Epithelial cell of prostate (primary cell): ENCODE measurements around the gene SMG6.
"Not testable (repeated sequence)": the region's sequence is repeated elsewhere in the genome, so short reads cannot be mapped to it uniquely, and the experiment has no call there.

Experiments
- DNase-seq: peaks from one replicate; pipeline ENCODE4 v3.0.0-alpha.2; 2011; ENCODE audit warnings: low read depth, low spot score
- H3K27ac ChIP-seq: fragments of 450-650 bp; 2 replicates; pipeline ENCODE4 v1.5.1; 2017; ENCODE audit warnings: mild to moderate bottlenecking

The SMG6 gene

DNA sequence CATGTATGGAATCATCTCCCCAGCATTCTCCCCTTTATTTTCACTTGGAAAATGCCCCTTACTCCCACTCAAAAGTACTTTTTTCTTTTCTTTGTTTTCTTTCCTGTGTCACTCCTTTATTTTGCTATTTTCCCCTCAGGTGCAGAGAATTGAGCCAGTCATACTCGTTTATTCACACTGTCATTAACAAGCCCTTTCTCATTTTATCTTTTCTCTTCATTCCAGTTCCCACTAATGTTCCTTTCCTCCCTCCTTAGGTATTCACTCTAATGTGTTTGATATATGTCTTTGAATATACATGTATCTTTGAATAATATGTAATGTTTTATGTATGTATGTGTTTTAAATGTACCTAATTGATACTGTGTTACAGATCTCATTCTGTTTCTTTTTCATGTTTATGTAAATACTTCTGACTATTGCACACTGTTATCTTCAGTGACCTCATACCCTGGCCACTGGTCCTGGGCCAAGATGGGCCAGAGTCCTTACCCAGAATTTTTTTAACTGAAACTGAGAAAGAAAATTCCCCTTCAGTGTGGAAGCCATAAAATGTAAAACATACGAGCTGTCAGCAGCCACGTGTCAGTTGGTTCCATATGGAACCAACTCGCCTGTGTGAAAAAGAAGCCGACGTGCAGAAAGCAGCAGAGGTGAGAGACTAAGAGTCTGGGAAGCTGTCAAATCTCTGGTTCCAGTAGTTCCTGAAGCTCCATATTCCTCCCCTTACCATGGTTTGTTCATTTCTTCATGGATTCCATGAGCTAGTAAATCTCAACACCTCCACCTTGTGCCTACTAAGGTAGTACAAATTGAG is 6.0 kb upstream of the SMG6 start:
- DNase-seq = no peak
- H3K27ac ChIP-seq = no peak overlapping the region

DNA sequence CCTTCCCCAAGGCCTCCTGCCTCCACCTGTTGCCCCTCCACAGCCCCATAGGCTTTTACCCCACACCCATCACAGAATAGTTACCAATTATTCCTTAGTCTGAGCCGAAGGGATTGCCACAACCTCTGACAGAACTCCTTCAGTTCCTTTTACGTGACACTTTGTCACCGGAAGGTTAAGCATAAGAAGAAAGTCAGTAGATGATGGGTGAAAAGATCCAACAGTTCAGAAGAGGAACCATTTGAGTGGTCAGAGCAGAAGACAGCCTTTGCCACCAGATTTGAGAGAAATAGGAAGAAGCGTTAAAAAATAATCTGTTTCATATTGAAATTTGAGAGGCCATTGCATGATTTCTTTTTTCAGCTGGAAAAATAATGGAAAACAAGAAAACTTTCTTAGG is 1.3 kb upstream of the SMG6 start:
- no peak for DNase-seq
- no peak overlapping the region for H3K27ac ChIP-seq

DNA sequence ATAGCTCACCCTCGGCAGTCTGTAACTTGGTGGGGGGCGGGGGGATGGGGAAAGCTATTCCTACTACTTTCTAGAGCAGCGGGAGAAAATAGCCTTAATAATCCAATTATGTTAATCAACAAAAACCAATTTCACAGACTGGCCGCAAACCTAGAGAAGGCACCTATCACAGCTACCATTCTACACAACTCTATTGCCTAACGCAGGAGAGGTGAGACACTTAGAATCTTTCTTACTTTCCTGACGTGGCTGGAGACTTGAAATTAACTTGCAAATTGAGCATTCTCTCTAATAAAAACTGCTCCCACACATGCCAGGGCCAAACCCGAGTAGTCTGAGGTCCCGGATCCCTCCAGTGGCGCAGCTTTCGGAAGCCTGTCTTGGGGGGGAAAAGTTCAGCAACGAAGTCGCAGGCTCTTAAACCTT is 794 bp downstream of the SMG6 start:
- peak overlapping the region; percentile 87 for H3K27ac ChIP-seq
- no peak for DNase-seq

DNA sequence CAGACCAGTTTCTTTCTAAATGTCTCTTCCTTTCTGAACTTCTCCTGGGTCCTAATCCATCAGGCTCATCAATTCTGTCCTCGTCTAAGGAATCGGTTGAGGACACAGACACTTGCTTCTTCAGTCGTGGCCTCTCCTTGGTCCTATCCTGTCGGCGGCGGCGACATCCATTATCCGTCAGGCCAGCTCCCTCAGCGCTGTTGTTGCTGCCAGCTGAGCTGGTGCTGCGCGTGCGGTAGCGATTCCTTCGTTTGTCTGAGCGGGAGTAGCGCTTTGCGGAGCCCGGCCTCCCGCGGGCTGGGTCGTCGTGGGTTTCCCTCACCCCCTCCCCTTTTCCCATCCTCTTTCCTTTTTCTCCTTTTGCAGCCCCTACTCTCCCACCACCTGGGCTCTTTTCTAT is 3.8 kb downstream of the SMG6 start:
- H3K27ac ChIP-seq = no peak overlapping the region
- DNase-seq = no peak

DNA sequence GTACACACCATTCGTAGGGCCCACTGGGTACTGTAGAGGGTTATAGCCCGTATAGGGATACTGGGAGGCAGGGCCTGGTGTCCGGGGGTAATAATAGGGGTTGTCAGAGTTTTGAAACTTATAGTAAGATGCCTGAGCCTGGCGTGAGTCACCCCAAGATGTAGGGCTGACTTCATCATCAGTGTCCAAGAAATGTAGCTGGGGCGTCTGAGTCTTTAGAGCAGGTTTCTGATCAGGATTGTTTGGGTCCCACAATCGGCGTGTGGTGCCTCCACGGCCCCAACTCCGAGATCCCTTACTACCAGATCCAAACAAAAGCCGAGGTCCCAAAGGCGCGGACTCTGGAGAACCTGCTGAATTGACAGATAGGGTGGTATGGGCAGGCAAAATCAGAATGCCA is 4.4 kb downstream of the SMG6 start:
- DNase-seq = no peak
- no peak overlapping the region for H3K27ac ChIP-seq

DNA sequence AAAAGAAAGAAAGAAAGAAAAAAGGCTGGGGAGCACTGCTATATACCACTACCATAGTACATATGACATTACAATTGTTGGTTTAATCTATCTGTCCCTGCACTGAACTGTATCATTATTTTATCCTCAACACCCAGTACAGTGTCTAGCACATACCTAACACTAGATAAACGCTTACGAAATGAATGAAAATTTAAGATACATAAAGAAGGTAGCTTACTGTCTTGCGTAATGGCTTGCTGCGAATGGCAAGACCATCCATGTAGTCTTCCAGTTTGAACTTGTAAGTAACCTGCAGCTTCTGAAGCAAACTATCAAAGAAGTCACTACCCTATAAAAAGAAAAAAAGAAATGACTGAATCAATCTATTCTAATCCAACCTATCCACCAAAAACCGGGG is 6.6 kb downstream of the SMG6 start:
- DNase-seq = no peak
- no peak overlapping the region for H3K27ac ChIP-seq

DNA sequence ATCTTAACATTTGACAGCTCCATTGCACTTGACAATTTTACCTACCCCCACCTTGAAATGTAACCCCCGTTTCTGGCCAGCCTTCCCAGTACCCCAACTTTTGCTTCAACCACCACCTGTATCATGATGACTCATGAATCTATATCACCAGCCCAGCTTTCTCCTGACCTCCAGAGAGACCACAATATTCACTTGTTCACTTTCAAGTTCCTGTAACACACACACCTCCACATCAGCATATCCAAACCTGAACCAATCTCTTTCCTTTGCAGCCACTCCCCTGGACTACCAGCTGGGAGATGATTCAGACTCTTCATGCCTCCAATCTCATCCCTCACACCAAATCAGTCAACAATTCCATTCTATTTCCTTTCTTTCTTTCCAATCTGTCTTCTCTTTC is 8.0 kb downstream of the SMG6 start:
- no peak overlapping the region for H3K27ac ChIP-seq
- peak; percentile 8 for DNase-seq

DNA sequence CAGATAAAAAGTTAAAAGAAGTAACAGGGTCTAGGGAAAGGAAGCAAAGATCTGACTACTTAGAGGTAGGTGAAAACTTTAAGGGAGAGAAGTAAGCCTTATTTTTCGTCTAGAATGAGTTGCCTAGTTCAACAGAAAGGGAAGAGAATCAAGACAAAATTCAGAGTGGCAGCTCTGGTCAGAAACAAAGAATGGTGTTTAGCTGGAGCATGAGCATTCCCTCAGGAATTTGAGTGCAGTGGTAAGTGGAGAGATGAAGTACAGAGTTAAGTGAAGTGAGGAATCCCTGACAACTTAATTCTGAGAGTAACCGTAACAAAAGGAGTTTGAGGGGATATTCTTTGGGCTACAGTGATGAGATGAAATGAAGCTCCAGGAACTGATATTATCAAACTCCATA is 11.5 kb downstream of the SMG6 start:
- DNase-seq = no peak

DNA sequence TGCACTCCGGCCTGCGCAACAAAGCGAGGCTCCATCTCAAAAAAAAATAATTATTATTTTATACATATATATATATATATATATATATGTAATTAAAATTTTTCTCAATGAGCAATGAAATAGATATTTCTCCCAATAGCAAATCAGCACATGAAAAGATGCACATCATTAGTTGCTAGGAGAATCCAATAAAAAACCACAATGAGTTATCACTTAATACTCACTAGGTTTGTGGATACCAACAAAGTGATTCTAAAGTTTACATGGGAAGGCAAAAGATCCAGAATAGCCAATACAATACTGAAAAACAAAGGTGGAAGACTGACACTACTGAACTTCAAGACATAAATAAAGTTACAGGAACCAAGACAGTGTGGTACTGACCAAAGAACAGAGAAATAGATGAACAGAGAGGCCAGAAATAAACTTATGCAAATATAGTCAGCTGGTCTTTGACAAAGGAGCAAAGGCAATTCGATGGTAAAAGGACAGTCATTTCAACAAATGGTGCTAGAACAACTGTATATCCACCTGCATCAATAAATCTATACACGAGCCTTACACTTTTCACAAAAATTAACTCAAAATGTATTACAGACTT is 13.6 kb downstream of the SMG6 start:
- H3K27ac ChIP-seq = no peak overlapping the region
- no peak for DNase-seq

More for the DNA sequence above, 11.5 kb downstream of the SMG6 start:
- H3K27ac ChIP-seq = no peak overlapping the region

DNA sequence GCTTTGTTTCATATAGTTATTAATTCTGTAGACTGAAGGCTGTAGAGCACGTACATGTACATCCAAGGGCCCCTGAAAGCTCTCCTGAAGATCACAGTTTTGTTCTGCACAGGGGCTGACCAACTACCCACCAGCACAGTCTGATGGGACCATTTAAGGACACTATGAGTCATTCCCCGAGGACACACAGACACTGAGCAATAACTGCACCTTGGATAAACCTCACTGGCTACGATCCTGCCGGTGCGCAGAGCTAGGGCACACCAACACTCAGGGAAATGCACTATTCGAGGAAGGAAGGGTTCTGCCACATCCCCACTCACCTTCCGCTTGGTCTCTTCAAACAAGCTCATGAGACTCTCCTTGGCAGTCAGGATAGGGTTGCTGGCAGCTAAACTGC is 20.3 kb downstream of the SMG6 start:
- peak overlapping the region; percentile 55 for H3K27ac ChIP-seq

DNA sequence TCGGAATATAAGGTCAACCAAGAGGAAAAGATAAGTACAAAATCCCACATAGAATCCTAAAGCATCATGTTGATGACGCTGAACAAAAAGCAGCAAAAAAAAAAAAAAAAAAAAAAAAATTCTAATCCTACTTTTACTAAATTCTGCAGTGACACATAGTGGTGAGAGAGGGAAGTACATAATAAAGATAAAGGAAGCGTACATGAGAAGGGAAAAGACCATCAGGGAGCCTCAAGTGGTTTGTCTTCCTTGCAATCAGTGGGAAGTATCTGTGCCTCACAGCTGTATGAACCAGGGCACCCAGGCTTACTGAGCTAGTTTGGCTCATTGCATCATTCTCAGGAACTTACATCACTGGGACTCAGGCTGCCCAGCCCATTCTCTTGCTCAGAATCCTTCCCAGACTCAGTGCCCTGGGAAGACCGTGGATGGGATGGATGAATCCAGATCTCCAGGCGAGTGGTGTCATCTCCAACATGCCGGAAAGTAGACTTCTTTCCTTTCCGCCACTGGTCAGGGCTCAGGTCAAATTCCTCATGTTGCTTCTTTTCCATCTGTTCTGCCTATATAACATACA is 21.2 kb downstream of the SMG6 start:
- no peak for DNase-seq
- peak overlapping the region; percentile 55 for H3K27ac ChIP-seq

More for the DNA sequence above, 20.3 kb downstream of the SMG6 start:
- no peak for DNase-seq

DNA sequence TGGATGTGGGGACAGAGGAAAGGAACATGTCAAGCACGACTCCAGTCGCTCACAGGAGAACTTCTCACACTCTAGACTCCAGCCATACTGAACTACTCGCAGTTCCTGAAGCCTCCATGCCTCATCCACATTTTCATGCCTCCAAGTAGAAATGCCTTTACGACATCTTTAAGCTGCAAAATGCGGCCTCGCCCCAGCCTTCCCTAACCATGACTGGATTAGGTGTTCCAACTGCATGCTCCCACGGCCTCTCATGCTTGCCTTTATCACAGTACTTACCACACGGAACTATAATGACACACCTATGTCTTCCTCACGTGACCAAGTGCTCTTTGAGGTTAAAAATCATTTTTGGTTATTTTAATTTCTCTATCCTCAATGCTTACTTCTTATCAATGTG is 23.9 kb downstream of the SMG6 start:
- DNase-seq = no peak
- H3K27ac ChIP-seq = no peak overlapping the region

DNA sequence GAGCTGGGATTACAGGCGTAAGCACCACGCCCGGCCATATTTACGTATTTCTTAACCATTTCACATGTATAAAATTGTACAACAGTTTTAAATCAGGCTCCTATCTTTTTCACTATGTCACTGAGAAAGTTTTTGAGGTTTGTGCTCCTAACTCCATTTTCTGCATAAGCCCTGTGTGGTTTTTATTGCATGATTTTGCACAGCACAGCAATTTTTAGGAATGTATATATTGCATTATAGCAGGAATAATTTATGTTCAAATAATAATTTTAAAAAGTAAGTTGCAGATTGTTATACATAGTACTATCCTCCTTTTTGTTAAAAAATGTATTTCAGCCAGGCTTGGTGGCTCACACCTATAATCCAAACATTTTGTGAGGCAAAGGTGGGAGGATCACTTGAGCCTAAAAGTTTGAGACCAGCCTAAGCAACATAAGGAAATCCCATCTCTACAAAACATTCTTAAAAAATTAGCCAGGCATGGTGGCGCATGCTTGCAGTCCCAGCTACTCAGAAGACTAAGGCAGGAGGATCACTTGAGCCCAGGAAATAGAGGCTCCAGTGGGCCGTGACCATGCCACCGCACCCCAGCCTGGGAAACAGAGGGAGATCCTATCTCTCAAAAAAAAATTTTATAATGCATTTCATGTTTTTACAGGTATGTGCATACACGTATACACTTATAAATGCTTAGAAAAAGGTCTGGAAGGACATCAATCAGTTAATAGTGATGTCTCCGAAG is 26.0 kb downstream of the SMG6 start:
- no peak overlapping the region for H3K27ac ChIP-seq
- DNase-seq = no peak

DNA sequence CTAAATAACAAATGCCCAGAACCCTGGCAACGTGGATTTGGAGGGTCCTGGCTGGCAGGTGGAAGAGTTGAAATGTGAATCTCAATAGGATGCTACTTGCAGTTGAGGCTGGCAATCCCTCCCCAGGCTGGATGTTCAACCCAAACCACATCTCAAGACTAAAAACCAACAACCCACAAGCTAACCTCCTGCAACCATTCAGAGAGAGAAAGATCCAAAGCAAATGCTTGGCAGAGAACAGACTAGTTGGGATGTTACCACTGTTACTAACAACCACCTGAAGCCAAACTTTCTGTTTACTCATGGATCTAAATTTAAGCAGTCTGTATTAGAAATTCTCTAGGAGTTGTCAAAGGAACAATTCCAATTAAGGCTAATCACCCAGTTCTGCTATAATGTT is 27.9 kb downstream of the SMG6 start:
- no peak overlapping the region for H3K27ac ChIP-seq
- no peak for DNase-seq

DNA sequence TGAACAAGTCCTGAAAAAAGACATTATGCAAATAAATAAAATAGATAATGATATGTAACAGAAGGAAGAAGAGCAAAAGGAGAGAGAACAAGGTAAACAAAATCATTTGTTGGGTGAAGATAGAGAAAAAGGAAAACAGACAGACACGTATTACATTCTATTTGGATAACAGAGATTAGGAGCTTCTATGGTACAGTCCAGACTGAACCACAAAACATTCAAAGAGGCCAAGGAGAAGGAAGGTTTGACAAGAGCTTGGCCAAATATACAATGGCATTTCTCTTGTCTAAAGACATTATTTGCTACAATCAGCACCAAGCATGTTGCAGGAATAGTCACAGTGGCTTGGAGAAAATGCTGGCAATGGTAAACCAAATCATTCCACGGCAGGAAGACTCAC is 29.2 kb downstream of the SMG6 start:
- no peak for DNase-seq
- no peak overlapping the region for H3K27ac ChIP-seq

DNA sequence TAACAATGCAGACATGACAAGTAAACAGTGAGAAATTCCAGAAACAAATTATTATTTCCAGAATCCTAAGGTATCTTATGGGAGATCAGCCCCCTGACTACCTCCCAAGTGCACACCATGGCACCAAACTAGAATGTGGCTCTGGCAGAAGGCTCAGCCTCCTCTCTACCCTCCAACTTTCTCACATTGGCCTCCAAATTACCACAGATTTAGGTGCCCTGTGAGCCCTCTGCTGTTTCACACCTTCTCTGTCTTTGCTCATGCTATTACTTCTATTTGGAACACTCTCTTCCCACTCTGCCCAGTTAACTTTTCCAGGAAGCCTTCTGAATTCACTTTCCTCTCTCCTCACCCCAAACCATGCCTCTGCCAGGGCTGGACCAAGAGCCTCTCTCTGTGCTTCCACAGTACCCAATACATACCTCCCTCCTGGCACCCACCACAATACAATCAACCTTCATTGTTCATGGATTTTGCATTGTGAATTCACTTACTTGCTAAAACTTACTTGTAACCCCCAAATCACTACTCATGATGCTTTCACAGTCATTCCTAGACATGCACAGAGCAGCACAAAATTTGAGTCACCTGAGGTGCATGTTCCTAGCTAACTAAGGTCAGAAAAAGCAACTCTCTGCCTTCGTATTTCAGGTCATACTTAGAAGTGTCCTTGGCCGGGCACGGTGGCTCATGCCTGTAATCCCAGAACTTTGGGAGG is 31.4 kb downstream of the SMG6 start:
- no peak for DNase-seq

DNA sequence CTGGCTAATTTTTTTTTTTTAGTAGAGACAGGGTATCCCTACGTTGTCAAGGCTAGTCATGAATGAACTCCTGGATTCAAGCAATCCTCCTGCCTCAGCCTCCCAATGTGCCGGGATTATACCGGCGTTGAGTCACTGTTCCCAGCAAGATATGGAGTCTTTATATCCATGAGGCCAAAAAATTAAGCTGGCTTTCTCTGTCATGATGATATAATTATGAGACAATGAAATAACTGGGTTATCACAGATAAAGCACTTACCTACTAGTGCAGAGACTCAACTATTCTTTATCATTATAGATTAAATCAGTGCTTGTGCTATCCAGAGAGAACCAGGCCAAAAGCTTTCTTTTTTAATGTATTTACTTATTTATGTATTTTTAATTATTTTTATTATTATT is 36.2 kb downstream of the SMG6 start:
- H3K27ac ChIP-seq = no peak overlapping the region
- DNase-seq = no peak

More for the DNA sequence above, 31.4 kb downstream of the SMG6 start:
- H3K27ac ChIP-seq = no peak overlapping the region

DNA sequence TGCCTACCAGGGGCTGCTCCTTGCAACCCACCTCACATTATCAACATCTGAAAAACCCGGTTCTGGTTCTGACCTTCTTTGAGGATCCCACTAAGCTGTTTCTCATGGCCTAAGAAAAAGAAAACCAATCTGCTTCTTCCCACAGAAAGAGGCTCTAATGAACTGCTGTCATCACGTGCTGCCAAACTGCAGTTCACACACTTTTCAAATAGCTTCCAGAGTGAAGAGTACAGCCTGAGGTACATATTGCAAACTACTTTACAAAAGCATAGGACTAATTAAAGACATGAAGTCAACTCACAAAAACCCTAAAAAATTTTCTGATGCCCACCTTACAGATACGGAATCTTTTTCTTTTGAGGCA is 36.7 kb downstream of the SMG6 start:
- H3K27ac ChIP-seq = no peak overlapping the region
- no peak for DNase-seq

DNA sequence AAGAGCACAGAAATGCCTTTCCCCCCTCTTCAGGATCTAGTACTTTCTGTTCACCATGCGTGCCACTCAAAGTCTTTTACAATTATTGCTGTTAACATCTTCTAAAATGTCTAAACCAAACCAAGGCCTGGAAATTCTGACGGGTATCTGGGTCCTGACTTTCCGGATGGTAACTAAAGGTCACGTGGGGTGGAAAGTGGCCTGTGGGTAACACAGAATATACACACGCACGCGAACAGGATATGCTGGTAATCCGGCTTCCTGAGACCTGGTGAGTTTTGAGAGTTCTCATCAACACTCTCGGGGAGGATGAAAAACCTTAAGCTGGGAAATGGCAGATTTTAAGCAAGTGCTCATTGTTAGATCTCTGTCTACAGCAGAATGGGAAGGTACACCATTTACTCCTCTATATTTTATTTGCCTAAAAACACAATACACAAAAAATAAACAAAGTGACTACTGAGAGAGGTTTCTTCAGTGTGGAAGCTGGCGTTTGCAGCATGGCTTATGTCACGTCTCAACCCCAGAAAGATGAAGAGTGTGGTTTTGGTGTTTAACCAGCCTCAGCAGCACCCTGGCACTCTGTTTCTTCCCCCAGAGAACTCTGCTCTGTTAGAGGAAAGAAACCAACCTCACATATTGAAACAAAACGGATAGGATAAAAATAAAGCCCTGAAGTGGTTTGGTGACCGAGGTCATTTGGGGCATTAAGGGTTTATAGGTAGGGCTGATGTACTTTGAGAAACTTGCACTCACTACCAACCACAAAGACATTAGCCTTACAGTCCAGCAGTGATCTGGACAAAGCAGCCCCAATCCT is 37.3 kb downstream of the SMG6 start:
- DNase-seq = no peak
- H3K27ac ChIP-seq = no peak overlapping the region

DNA sequence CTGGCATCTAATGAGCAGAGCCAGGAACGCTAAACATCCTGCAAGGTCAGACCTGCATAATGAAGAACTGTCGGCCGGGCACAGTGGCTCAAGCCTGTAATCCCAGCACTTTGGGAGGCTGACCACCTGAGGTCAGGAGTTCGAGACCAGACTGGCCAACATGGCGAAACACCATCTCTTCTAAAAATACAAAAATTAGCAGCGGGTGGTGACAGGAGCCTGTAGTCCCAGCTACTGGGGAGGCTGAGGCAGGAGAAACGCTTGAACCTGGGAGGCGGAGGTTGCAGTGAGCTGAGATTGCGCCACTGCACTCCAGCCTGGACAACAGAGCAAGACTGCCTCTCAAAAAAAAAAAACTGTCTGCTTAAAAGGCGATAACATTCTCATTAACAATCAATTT is 38.4 kb downstream of the SMG6 start:
- not testable (repeated sequence) for H3K27ac ChIP-seq, DNase-seq
